Loucy (cell line): Measurements from ENCODE around the gene KIAA0753.

Experiments used
- EZH2phosphoT487 ChIP-seq: fragments of 200-600 bp; IDR thresholded peaks from 2 replicates; pipeline ENCODE4 v1.6.1; 2018; ENCODE audit warnings: antibody characterized with exemption, mild to moderate bottlenecking, moderate library complexity, borderline replicate concordance
- TF ChIP-seq, protein P1 (sequence below): fragments of 200-600 bp; sonication (generic); conservative IDR thresholded peaks from 2 replicates; pipeline ENCODE4 v1.5.1; 2014; ENCODE audit warnings: mild to moderate bottlenecking, antibody characterized with exemption, low read length

DNA sequence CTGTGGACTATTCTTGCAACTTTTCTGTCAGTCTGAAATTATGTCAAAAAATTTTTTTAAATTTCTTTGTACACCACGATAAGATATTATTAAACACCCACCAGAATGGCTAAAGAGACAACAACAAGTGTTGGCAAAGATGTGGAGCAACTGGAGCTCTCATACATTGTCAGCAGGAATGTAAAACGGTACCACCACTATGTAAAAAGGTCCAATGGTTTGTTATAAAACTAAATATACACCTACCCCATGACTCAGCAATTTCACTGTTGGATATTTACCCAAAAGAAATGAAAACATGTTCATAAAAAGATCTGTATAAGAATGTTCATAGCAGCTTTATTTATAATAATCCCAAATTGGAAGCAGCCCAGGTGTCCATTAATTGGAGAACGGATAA, 7.2 kb downstream of the KIAA0753 start:
- TF ChIP-seq, protein P1, sequence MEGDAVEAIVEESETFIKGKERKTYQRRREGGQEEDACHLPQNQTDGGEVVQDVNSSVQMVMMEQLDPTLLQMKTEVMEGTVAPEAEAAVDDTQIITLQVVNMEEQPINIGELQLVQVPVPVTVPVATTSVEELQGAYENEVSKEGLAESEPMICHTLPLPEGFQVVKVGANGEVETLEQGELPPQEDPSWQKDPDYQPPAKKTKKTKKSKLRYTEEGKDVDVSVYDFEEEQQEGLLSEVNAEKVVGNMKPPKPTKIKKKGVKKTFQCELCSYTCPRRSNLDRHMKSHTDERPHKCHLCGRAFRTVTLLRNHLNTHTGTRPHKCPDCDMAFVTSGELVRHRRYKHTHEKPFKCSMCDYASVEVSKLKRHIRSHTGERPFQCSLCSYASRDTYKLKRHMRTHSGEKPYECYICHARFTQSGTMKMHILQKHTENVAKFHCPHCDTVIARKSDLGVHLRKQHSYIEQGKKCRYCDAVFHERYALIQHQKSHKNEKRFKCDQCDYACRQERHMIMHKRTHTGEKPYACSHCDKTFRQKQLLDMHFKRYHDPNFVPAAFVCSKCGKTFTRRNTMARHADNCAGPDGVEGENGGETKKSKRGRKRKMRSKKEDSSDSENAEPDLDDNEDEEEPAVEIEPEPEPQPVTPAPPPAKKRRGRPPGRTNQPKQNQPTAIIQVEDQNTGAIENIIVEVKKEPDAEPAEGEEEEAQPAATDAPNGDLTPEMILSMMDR: no peak
- TF ChIP-seq EZH2phosphoT487: no peak
